IPS-18c (cell line): ENCODE measurements around the gene GOLGA8R.
"Not testable (repeated sequence)": the region's sequence is repeated elsewhere in the genome, so short reads cannot be mapped to it uniquely, and the experiment has no call there.

Experiments
- H3K4me3 ChIP-seq: 2 replicates; pipeline ENCODE4 v1.7.0; 2013; ENCODE audit warnings: low read depth, mild to moderate bottlenecking, low read length, moderate library complexity; ENCODE audit not compliant: insufficient read depth
- H3K9me3 ChIP-seq: one replicate; pipeline ENCODE4 v1.6.1; 2013; ENCODE audit warnings: mild to moderate bottlenecking, low read length, moderate library complexity; ENCODE audit not compliant: control insufficient read depth, insufficient read depth

The GOLGA8R gene

DNA sequence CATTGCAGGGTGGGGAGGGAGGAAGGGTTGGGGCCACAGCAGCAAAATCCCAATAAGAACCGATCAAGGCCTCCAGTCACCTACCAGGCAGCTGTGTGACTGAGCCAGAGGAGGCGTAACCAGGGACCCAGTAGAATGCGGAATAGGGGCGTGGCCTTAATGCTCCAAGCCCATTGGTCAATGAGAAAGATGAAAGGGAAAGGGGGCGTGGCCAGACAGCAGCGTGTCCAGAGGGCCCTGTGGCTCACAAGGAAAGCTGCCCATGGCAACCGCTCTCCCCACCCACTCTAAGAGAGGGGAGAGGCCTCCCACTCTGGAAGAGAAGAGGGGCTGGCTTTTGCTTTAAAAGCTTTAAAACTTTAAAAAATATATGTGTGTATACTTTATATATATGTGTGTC, at the start of gene GOLGA8R:
GOLGA8R (minus strand) TSS at position 101 of the 400 bp plus-strand sequence; CDS start at position 3, 98 bp downstream.
- H3K9me3 ChIP-seq, H3K4me3 ChIP-seq: not testable (repeated sequence)

DNA sequence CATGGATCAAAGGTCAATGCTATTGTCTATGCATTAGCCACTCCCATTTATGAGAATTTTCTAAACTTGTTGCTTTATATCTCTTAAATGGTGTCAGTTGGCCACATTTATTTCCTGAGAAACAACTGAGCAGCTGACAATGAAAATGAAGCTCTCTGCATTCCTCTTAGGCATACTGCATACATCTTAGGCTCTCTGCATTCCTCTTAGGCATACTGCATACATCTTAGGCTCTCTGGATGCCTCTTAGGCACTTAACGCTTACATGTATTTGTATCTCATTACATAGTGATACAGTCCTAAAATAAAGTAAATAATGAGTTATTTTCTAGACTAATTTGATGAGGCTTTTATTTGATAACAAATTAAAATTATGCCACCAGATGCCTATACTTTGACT, 49.8 kb upstream of the GOLGA8R start:
- H3K4me3 ChIP-seq, H3K9me3 ChIP-seq: not testable (repeated sequence)

DNA sequence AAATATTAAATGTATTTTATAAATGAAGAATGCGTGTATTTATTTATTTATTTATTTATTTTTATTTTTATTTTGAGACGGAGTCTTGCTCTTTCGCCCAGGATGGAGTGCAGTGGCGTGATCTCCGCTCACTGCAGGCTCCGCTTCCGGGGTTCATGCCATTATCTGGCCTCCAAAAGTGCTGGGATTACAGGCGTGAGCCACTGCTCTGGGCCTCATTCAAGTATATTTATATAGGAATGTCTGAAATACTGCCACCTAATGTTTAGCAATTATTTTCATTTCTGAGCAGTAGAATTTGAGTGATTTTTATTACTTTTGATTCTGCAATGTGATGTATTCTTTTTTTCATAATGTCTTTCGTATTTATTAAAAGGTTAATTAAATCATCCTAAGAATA, 48.1 kb upstream of the GOLGA8R start:
- not testable (repeated sequence) for H3K4me3 ChIP-seq, H3K9me3 ChIP-seq

DNA sequence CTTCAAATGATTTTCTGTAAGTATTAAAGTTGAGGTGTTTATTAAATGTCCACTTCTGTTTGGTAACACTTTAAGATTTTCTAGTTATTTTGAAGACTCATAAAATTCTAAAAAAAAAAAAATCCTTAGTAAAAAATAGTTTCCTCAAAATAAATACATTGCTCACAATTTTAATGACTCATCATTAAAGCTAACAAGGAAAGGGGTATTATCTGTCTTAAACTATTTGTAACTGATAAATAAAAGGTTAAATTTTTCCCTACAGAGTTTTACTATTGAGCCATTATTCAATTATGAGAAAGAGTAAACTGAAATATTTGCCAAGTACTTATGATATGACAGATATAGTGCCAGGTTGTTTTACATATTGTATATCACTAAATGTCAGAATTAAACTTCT, 38.6 kb upstream of the GOLGA8R start:
- H3K9me3 ChIP-seq, H3K4me3 ChIP-seq: not testable (repeated sequence)

GRCh38 chr15:30438348-30438747, 24.3 kb upstream of the GOLGA8R start:
- not testable (repeated sequence) for H3K9me3 ChIP-seq, H3K4me3 ChIP-seq

DNA sequence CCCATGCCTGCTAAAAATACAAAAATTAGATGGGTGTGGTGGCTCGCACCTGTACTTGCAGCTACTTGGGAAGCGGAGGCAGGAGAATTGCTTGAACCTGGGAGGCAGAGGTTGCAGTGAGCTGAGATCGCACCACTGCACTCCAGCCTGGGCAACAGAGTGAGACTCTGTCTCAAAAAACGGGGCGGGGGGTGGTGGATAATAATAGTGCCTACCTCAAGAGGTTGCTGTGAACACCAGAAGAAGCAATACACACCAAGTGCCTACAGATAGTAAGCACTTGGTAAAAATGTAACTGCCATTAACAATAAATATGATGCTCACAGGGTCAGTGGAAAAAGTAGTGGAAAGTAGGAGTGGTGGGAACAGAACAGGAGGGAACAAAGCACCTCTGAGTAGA, 21.8 kb upstream of the GOLGA8R start:
- H3K4me3 ChIP-seq, H3K9me3 ChIP-seq: not testable (repeated sequence)

- H3K9me3 ChIP-seq, H3K4me3 ChIP-seq: not testable (repeated sequence)
These were observed 6.7 kb upstream of the GOLGA8R start for GRCh38 chr15:30420723-30421122.

DNA sequence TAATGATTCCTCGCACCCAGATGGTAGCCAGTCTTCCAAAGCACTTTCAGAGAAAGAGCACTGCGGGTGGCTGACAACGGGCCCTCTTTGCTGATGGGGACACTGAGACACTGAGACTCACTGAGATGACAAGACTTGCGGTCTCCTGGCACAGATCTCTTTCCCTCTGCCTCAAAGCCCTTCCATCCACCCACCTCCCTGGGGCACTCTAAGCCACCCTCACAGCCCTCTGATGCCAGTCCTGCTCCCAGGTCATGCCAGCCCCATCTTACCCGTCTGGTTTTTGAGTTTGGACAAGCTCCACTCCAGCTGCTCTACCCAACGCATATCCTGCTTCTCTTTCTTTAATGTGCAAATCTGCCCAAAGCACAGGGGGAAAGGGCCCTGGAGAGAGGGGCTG, 6.4 kb downstream of the GOLGA8R start:
- H3K4me3 ChIP-seq, H3K9me3 ChIP-seq: not testable (repeated sequence)

GRCh38 chr15:30398988-30399387, 15.1 kb downstream of the GOLGA8R start:
- H3K9me3 ChIP-seq, H3K4me3 ChIP-seq: not testable (repeated sequence)

DNA sequence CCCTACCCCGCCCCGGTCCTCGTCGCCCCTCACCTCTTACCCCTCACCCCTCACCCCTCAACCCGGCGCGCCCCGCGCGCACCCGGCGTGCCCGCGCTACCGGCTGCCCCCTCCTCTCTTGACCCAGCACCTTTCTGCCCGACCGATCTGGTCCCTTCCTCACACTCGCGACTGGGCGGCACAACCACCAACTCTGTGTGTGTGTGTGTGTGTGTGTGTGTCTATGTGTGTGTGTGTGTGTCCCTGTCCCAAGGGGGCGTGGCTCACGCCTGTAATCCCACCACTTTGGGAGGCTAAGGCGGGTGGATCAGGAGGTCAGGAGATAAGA, 20.4 kb downstream of the GOLGA8R start:
- not testable (repeated sequence) for H3K4me3 ChIP-seq

DNA sequence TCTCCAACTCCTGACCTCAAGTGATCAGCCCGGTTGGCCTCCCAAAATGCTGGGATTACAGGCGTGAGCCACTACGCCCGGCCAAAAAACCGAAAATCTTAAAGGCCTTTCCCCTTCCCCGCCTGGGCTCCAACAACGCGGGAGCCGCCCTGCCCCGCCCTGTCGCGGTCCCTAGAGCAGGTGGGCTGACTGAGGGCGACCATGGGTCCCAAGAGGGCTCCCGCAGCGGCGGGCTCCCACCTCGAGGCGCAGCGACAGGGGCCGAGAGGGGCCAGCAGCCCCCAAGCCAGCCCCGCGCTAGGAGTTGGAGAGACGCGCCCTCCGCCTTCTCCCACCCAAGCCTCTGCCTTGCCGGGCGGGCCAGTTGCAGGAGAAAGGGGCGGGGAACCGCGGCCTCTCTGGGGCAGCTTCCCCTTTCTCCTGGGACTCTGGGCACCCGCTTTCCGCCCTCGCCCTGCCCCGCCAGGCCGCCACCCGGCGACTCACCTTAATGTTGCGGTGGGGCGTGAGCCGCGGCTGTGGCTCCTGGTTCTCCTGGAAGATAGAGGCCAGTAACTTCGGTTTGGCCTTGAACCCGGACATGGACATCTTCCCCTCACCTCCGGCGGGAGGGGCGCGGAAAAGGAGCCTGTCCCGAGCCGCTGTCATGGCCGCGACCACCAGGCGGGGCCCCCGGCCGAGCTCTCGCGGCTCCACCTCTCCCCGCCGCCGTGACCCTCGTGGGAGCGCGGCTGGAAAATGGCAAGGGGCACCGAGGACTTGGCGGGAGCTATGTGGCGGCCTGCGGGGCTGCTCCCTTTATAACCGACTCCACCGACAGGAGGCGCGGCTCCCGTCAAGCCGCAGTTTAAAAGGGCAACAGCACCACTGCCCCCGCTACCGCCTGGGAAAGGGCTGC, 21.0 kb downstream of the GOLGA8R start, which contains the start of gene CHRFAM7A:
CHRFAM7A (minus strand) TSS at position 775 of the 898 bp plus-strand sequence. CDS start 10,189 bp downstream, outside the sequence.
- not testable (repeated sequence) for H3K4me3 ChIP-seq, H3K9me3 ChIP-seq

More for the DNA sequence above, 20.4 kb downstream of the GOLGA8R start:
- H3K9me3 ChIP-seq = not testable (repeated sequence)

DNA sequence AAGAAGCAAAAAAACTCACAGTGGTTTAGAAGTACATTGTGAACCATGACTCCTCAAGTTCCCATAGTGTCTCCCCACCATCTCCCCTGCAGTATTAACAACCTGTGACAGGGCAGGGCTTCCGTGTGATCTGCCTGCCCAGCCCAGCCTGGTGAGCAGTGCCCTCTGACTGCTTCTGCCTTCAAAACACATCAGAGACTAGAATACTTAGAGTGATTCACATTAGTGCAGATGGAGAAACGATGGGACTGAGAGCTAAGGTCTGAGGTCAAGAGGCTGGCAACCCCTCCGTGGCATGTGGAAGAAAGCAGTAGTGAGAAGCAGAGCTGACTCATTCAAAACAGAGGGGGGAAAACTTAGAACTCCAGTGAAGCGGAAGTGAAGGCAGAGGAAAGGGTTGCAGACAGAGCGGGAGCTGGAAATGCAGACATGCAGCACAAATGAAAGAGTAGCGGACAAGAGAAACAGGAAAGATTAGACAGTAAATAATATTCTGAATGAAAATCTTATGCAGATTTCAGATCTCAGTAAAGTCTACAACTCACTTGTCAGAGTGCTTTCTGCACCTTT, 27.7 kb downstream of the GOLGA8R start:
- not testable (repeated sequence) for H3K4me3 ChIP-seq

DNA sequence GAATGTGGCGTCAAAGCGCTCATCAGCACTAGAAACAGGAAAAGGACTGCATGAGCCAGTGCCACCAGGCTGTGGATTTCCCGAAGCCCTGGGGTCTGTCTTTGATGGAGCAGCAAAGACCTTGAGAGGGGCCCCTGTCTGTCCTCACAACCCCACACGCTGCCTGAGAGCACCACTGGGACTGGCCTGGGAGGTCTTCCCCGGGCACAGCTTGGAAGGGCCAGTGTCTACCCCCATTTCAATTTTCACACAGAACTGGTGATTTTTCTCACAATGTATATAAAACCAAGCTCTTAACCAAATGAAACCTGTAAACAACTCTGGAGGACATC, 37.0 kb downstream of the GOLGA8R start:
- H3K4me3 ChIP-seq, H3K9me3 ChIP-seq: not testable (repeated sequence)

More for the DNA sequence above, 27.7 kb downstream of the GOLGA8R start:
- not testable (repeated sequence) for H3K9me3 ChIP-seq

GRCh38 chr15:30376375-30377081, 37.5 kb downstream of the GOLGA8R start:
- H3K9me3 ChIP-seq, H3K4me3 ChIP-seq: not testable (repeated sequence)

DNA sequence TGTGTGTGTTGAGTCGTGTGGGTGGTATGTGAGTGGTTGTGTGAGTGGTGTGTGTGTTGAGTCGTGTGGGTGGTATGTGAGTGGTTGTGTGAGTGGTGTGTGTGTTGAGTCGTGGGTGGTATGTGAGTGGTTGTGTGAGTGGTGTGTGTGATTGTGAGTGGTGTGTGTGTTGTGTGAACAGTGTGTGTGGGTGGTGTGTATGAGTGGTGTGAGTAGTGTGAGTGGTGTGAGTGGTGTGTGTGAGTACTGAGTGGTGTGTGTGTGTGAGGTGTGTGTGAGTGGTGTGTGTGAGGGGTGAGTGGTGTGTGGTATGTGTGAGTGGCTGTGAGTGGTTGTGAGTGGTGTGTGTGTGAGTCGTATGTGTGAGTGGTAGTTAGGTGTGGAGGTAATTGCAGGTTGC, 38.2 kb downstream of the GOLGA8R start:
- H3K9me3 ChIP-seq, H3K4me3 ChIP-seq: not testable (repeated sequence)

GRCh38 chr15:30374862-30375261, 39.2 kb downstream of the GOLGA8R start:
- H3K4me3 ChIP-seq, H3K9me3 ChIP-seq: not testable (repeated sequence)

DNA sequence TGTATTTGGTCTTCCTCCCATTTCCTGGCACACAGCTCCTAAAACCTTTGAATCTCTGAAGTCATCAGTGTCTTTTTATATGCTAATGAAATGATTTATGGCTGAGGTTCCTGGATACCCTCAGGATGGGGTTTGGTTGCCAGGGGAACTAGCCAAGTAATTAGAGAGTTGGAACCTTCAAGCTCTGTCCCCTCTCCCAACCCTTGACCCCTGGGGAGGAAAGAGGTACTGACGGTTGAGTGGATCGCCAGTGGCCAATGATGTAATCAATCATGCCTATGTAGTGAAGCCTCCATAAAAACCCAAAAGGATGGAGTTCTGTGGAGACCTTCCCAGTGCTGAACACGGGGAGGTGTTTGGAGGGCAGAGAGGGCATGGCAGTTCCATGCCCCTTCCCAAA, 45.8 kb downstream of the GOLGA8R start:
- H3K9me3 ChIP-seq, H3K4me3 ChIP-seq: not testable (repeated sequence)

DNA sequence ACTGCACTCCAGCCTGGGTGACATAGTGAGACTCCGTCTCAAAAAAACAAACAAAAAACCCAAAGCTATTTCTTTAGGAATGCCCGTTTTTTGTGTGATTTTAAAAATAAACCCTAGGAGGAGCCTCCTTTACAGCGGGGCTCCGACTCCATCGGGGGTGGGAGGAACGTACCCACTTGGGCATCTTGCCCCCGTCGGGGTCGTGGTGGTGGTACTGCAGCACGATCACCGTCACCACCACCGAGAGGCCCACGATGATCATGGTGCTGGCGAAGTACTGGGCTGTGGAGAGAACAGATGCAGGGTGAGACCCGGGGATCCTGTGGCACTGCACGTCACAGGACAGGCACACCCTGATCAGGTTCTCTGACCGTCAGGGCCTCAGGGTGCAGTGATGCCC, 46.8 kb downstream of the GOLGA8R start:
- H3K4me3 ChIP-seq, H3K9me3 ChIP-seq: not testable (repeated sequence)
